Kidney (tissue), 14 donors: Measurements from ENCODE around the gene DKKL1. TPM values are rescaled to one million over a fixed set of nuclear protein-coding genes. Genes with fewer than 3 reads are reported as not detected.

ENCODE experiments used
- DNase-seq, 5 donors: peaks; one replicate each; pipeline ENCODE4 v3.0.0-alpha.2; 2013 to 2020
- FAIRE-seq: peaks from 2 replicates; lab custom pipeline; 2012; peaks lifted over from hg19 to GRCh38; lab: Jason Lieb, UNC
- H3K27ac ChIP-seq, 2 donors: one replicate each; pipeline ENCODE4 v1.7.0; 2013; ENCODE audit warnings: low read depth in 2 of 2, low read length in 2 of 2, inconsistent platforms in 1 of 2
- H3K27me3 ChIP-seq: one replicate; pipeline ENCODE4 v1.7.1; 2013; ENCODE audit warnings: low read length, inconsistent platforms; ENCODE audit not compliant: control insufficient read depth, insufficient read depth
- H3K36me3 ChIP-seq, 3 donors: one replicate each; pipeline versions ENCODE4 v1.7.0 to v1.7.1; 2013; ENCODE audit warnings: low read length in 3 of 3, control low read depth in 1 of 3, inconsistent platforms in 1 of 3; ENCODE audit not compliant: insufficient read depth in 3 of 3, control insufficient read depth in 2 of 3
- H3K4me1 ChIP-seq, 3 donors: one replicate each; pipeline versions ENCODE4 v1.7.0 to v1.7.1; 2013; ENCODE audit warnings: low read length in 3 of 3, inconsistent platforms in 1 of 3, low read depth in 1 of 3; ENCODE audit not compliant: control insufficient read depth in 2 of 3, insufficient read depth in 2 of 3
- H3K4me3 ChIP-seq, 3 donors: one replicate each; pipeline versions ENCODE4 v1.7.0 to v1.8.1; 2013; ENCODE audit warnings: low read length in 3 of 3, control low read depth in 1 of 3, inconsistent platforms in 1 of 3
- H3K9ac ChIP-seq, 3 donors: one replicate each; pipeline versions ENCODE4 v1.7.0 to v1.7.1; 2013; ENCODE audit warnings: low read length in 3 of 3, control low read depth in 1 of 3, inconsistent platforms in 1 of 3
- H3K9me3 ChIP-seq, 3 donors: one replicate each; pipeline versions ENCODE4 v1.7.0 to v1.7.1; 2013; ENCODE audit warnings: low read length in 3 of 3, control low read depth in 1 of 3, inconsistent platforms in 1 of 3; ENCODE audit not compliant: control insufficient read depth in 2 of 3, insufficient read depth in 1 of 3
- CTCF ChIP-seq: IDR thresholded peaks from 3 replicates; pipeline ENCODE4 v1.5.1; 2012; ENCODE audit warnings: mild to moderate bottlenecking, moderate library complexity, borderline replicate concordance; ENCODE audit not compliant: insufficient read depth; ENCODE audit errors: extremely low read depth
- intact Hi-C: fragments of 100-400 bp; cut with DNase I; formaldehyde crosslinking; loops from one replicate; pipeline ENCODE4 v1.11.1; 2022
- polyA plus RNA-seq: library from polyadenylated mRNA; stranded (reverse); fragments of 350-450 nt; fragmentation: Illumina TruSeq; extraction: RNeasy Lipid Tissue Mini Kit (QIAGEN cat#74804); gene quantifications from one replicate; pipeline ENCODE4 v1.2.3, GENCODE V29; 2014; ENCODE audit warnings: low read depth, low replicate concordance; ENCODE audit not compliant: insufficient read depth
- total RNA-seq: library from RNA; stranded (reverse); fragmentation: NEBNext Ultra II Directional; extraction: Animal tissue kit (Norgen Biotek cat#: 25700); gene quantifications from one replicate; pipeline ENCODE4 v1.2.1, GENCODE V29; 2021
- donor health status: control.
- donor health status: control.
- donor health status: control.
- donor health status: control.
- donor health status: control.
- donor health status: DM: yes; HTN: yes; CAD: no.
- donor health status: Normal renal cell carcinoma (clear cell type).

DKKL1 gene
- total and polyA plus RNA-seq, 2 donors from 2014 or later: 0.57 to 0.95 TPM

- Histone ChIP-seq H3K27me3 (peaks cover 64% of the 10 kb centered on the region), H3K36me3 (no peaks in the 10 kb centered on the region), H3K4me1 (peaks cover 0 to 5% (median 0%) of the 10 kb centered on the region in 3 donors), H3K9ac (no peak within 1 kb of the TSS), H3K27ac (no peak within 1 kb of the TSS), H3K9me3 (no peaks in the 10 kb centered on the region), H3K4me3 (no peak within 1 kb of the TSS)
- no peak for TF ChIP-seq CTCF
- FAIRE-seq: no peak
- no peak for DNase-seq
- intact Hi-C loops: no loop called here
Observed at GRCh38 chr19:49423071-49423984, 59.7 kb downstream of the DKKL1 start, which contains the start of gene PTH2. TSS of gene PTH2 (minus strand) at chr19:49423441. CDS start at chr19:49423339, 102 bp downstream.

- no peaks in the 10 kb centered on the region for H3K9me3 ChIP-seq
- no peak for DNase-seq
- FAIRE-seq: no peak
- H3K36me3 ChIP-seq: no peaks in the 10 kb centered on the region
- no peak overlapping the region for H3K27ac ChIP-seq
- peaks cover 0 to 5% (median 0%) of the 10 kb centered on the region in 3 donors for H3K4me1 ChIP-seq
- no peak overlapping the region for H3K4me3 ChIP-seq
- intact Hi-C loops: no loop called here
- H3K9ac ChIP-seq: no peak overlapping the region
- TF ChIP-seq CTCF: no peak
- H3K27me3 ChIP-seq: peaks cover 60% of the 10 kb centered on the region
Observed at GRCh38 chr19:49423985-49424303, 60.3 kb downstream of the DKKL1 start.

Other genes with a start within 250 kb of the DKKL1 start
- gene LIN7B, start 249.5 kb upstream of the DKKL1 start, total RNA-seq: 4.7 TPM
- 9.7 TPM for gene LIN7B, start 249.5 kb upstream of the DKKL1 start, polyA plus RNA-seq
- gene C19orf73, start 244.7 kb upstream of the DKKL1 start, total RNA-seq: 0.82 TPM
- gene C19orf73, start 244.7 kb upstream of the DKKL1 start, polyA plus RNA-seq: 3.9 TPM
- 7.1 TPM for gene PPFIA3, start 244.3 kb upstream of the DKKL1 start, total RNA-seq
- 20.0 TPM for gene PPFIA3, start 244.3 kb upstream of the DKKL1 start, polyA plus RNA-seq
- 7.0 TPM for gene HRC, start 208.5 kb upstream of the DKKL1 start, total RNA-seq
- 4.2 TPM for gene HRC, start 208.5 kb upstream of the DKKL1 start, polyA plus RNA-seq
- gene TRPM4, start 206.1 kb upstream of the DKKL1 start, total RNA-seq: 89.1 TPM
- gene TRPM4, start 206.1 kb upstream of the DKKL1 start, polyA plus RNA-seq: 47.6 TPM
- gene SLC6A16, start 38.7 kb upstream of the DKKL1 start, total RNA-seq: 3.7 TPM
- 1.5 TPM for gene SLC6A16, start 38.7 kb upstream of the DKKL1 start, polyA plus RNA-seq
- 35.7 TPM for gene CD37, start 28.5 kb upstream of the DKKL1 start, total RNA-seq
- gene CD37, start 28.5 kb upstream of the DKKL1 start, polyA plus RNA-seq: 3.8 TPM
- gene TEAD2, start 1.5 kb upstream of the DKKL1 start, total RNA-seq: 30.2 TPM
- 15.7 TPM for gene TEAD2, start 1.5 kb upstream of the DKKL1 start, polyA plus RNA-seq
- gene KASH5, start 24.4 kb downstream of the DKKL1 start, total RNA-seq: not detected
- gene KASH5, start 24.4 kb downstream of the DKKL1 start, polyA plus RNA-seq: not detected
- gene PTH2, start 59.6 kb downstream of the DKKL1 start, total RNA-seq: not detected
- not detected for gene PTH2, start 59.6 kb downstream of the DKKL1 start, polyA plus RNA-seq
- not detected for gene GFY, start 61.5 kb downstream of the DKKL1 start, total RNA-seq
- not detected for gene GFY, start 61.5 kb downstream of the DKKL1 start, polyA plus RNA-seq
- gene SLC17A7, start 77.7 kb downstream of the DKKL1 start, total RNA-seq: 1.4 TPM
- gene SLC17A7, start 77.7 kb downstream of the DKKL1 start, polyA plus RNA-seq: 0.45 TPM
- 74.0 TPM for gene PIH1D1, start 87.9 kb downstream of the DKKL1 start, total RNA-seq
- 97.2 TPM for gene PIH1D1, start 87.9 kb downstream of the DKKL1 start, polyA plus RNA-seq
- gene ALDH16A1, start 89.3 kb downstream of the DKKL1 start, total RNA-seq: 31.8 TPM
- 26.8 TPM for gene ALDH16A1, start 89.3 kb downstream of the DKKL1 start, polyA plus RNA-seq
- 12.5 TPM for gene FLT3LG, start 110.3 kb downstream of the DKKL1 start, total RNA-seq
- gene FLT3LG, start 110.3 kb downstream of the DKKL1 start, polyA plus RNA-seq: 7.4 TPM
- 2,090 TPM for gene RPL13A, start 123.7 kb downstream of the DKKL1 start, total RNA-seq
- gene RPL13A, start 123.7 kb downstream of the DKKL1 start, polyA plus RNA-seq: 3,309 TPM
- 1,449 TPM for gene RPS11, start 132.6 kb downstream of the DKKL1 start, total RNA-seq
- 3,462 TPM for gene RPS11, start 132.6 kb downstream of the DKKL1 start, polyA plus RNA-seq
- gene FCGRT, start 148.8 kb downstream of the DKKL1 start, total RNA-seq: 235 TPM
- gene FCGRT, start 148.8 kb downstream of the DKKL1 start, polyA plus RNA-seq: 317 TPM
- gene RCN3, start 164.1 kb downstream of the DKKL1 start, total RNA-seq: 18.4 TPM
- gene RCN3, start 164.1 kb downstream of the DKKL1 start, polyA plus RNA-seq: 27.5 TPM
- gene NOSIP, start 216.7 kb downstream of the DKKL1 start, total RNA-seq: 52.8 TPM
- gene NOSIP, start 216.7 kb downstream of the DKKL1 start, polyA plus RNA-seq: 122 TPM
- gene PRRG2, start 217.4 kb downstream of the DKKL1 start, total RNA-seq: 14.9 TPM
- 17.6 TPM for gene PRRG2, start 217.4 kb downstream of the DKKL1 start, polyA plus RNA-seq
- 27.4 TPM for gene PRR12, start 227.3 kb downstream of the DKKL1 start, total RNA-seq
- gene PRR12, start 227.3 kb downstream of the DKKL1 start, polyA plus RNA-seq: 4.9 TPM